GM12892 (cell line): ENCODE data around the gene NELFB. TPM values are rescaled to one million over a fixed set of nuclear protein-coding genes. Genes with fewer than 3 reads are reported as not detected.

ENCODE experiments used
- DNase-seq: peaks from one replicate; pipeline ENCODE4 v3.0.0; 2011; ENCODE audit not compliant: insufficient read length
- FAIRE-seq: peaks from 2 replicates; lab custom pipeline; 2011; peaks lifted over from hg19 to GRCh38; lab: Jason Lieb, UNC
- POLR2A ChIP-seq: IDR thresholded peaks from 2 replicates; pipeline ENCODE4 v1.6.1; 2011; ENCODE audit warnings: low read depth, low read length, control low read depth
- POLR2AphosphoS5 ChIP-seq: IDR thresholded peaks from 2 replicates; pipeline ENCODE4 v1.6.1; 2011; ENCODE audit warnings: low read depth, low read length, control low read depth
- TAF1 ChIP-seq: IDR thresholded peaks from 2 replicates; pipeline ENCODE4 v1.6.1; 2011; ENCODE audit warnings: low read depth, mild to moderate bottlenecking, control low read depth, low read length, borderline replicate concordance
- polyA plus RNA-seq: library from polyadenylated mRNA; unstranded; fragments of >200 nt; gene quantifications from one replicate; pipeline ENCODE4 v1.2.1, GENCODE V29; 2012; ENCODE audit warnings: missing spikeins, inconsistent platforms; ENCODE audit not compliant: missing spikeins

The NELFB gene
- polyA plus RNA-seq, result 21.8 TPM

GRCh38 chr9:137254624-137255447 is at the start of gene NELFB:
Gene NELFB, plus strand, starts transcription at chr9:137255327.
- FAIRE-seq (peak; percentile 100), DNase-seq (peak; percentile 100)
- TF ChIP-seq POLR2AphosphoS5 (no peak), TAF1 (no peak), POLR2A (peak; percentile 68)

GRCh38 chr9:137206602-137207001 is 48.5 kb upstream of the NELFB start:
- DNase-seq (no peak), FAIRE-seq (no peak)
- TF ChIP-seq POLR2AphosphoS5, result no peak
- no peak; the same call in 1 of the 2 replicates for TF ChIP-seq POLR2A
- TF ChIP-seq TAF1, result no peak

GRCh38 chr9:137211532-137211931 is 43.6 kb upstream of the NELFB start:
- no peak for TF ChIP-seq TAF1
- TF ChIP-seq POLR2A, result peak; percentile 15; the same call in 1 of the 2 replicates
- FAIRE-seq, result peak; percentile 17
- DNase-seq, result no peak

GRCh38 chr9:137212520-137212919 is 42.6 kb upstream of the NELFB start:
- FAIRE-seq (no peak), DNase-seq (no peak)
- TF ChIP-seq POLR2AphosphoS5, result no peak

GRCh38 chr9:137213160-137214060 is 41.7 kb upstream of the NELFB start:
- no peak for TF ChIP-seq POLR2A
- TF ChIP-seq POLR2AphosphoS5, result no peak
- no peak for TF ChIP-seq TAF1
- DNase-seq (no peak), FAIRE-seq (no peak)

- DNase-seq, result no peak
- no peak for FAIRE-seq
- no peak for TF ChIP-seq POLR2AphosphoS5
- no peak for TF ChIP-seq POLR2A
- no peak for TF ChIP-seq TAF1
These were observed 40.5 kb upstream of the NELFB start for GRCh38 chr9:137214620-137215019.

GRCh38 chr9:137215196-137215986 is 39.7 kb upstream of the NELFB start:
- FAIRE-seq (no peak), DNase-seq (no peak)
- TF ChIP-seq TAF1, result no peak

- TF ChIP-seq POLR2AphosphoS5 (no peak), POLR2A (no peak), TAF1 (no peak)
- DNase-seq (no peak), FAIRE-seq (no peak)
These were observed 38.8 kb upstream of the NELFB start for GRCh38 chr9:137216188-137216965.

- FAIRE-seq, result no peak
- no peak for DNase-seq
- TF ChIP-seq TAF1 (no peak), POLR2A (no peak), POLR2AphosphoS5 (no peak)
These were observed 37.6 kb upstream of the NELFB start for GRCh38 chr9:137217276-137218211.

GRCh38 chr9:137218212-137218753 is 36.8 kb upstream of the NELFB start:
- no peak for DNase-seq
- TF ChIP-seq TAF1, result no peak
- TF ChIP-seq POLR2A, result no peak
- TF ChIP-seq POLR2AphosphoS5, result no peak
- FAIRE-seq, result no peak
